GM19468 (cell line): ENCODE measurements around the gene PVR.
"Not testable (repeated sequence)": the region's sequence is repeated elsewhere in the genome, so short reads cannot be mapped to it uniquely, and the experiment has no call there.

Source experiments
- ATAC-seq: cut with Tn5 transposase; IDR thresholded peaks from one replicate; pipeline ENCODE4 v1.9.1; 2021; ENCODE audit warnings: mild to moderate bottlenecking, moderate library complexity, moderate number of reproducible peaks; ENCODE audit not compliant: unreplicated experiment; ENCODE audit errors: extremely low read depth

The PVR gene

GRCh38 chr19:44617110-44617880 lies 26.4 kb upstream of the PVR start:
- no peak for ATAC-seq

DNA sequence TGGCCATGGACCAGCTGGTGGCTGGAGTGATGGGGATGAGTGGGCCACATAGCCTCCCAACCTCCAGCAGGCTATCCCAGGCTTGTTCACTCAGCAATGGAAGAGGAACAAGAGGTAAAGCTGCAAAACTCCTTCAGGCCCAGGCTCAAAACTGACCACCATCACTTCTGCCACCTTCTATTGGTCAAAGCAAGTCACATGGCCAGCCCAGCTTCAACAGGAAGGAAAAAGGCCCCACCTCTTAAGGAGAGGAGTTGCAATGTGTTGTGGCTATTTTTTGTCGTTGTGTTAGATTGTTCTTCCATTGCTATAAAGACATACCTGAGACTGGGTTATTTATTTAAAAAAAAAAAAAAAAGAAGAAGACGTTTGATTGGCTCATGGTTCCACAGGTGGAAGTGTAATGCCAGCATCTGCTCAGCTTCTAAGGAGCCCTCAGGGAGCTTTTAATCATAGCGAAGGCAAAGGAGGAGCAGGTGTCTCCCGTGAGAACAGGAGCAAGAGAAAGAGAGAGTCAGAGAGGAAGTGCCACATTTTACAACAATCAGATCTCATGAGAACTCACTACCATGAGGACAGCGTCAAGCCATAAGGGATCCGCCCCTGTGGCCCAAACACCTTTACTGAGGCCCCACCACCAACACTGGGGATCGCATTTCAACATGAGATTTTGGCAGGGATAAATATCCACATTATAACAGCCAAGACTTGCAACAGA lies 24.9 kb upstream of the PVR start:
- ATAC-seq: no peak

GRCh38 chr19:44620667-44621066 lies 23.0 kb upstream of the PVR start:
- ATAC-seq: no peak

DNA sequence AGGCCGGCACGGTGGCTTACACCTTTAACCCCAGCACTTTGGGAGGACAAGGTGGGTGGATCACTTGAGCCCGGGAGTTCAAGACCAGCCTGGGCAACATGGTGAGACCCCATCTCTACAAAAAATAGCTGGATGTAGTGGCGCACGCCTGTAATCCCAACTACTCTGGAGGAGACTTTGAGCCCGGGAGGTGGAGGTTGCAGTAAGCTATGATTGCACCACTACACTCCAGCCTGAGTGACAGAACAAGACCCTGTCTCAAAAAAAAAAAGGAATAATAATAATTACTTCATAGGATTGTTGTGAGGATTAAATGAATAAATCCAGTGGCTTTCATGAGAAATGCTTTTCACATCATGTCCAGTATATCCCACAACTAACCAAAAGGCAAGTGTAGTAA lies 22.3 kb upstream of the PVR start:
- ATAC-seq: no peak

- no peak for ATAC-seq
These were observed 20.6 kb upstream of the PVR start for GRCh38 chr19:44623080-44623479.

GRCh38 chr19:44623626-44624025 lies 20.1 kb upstream of the PVR start:
- no peak for ATAC-seq

DNA sequence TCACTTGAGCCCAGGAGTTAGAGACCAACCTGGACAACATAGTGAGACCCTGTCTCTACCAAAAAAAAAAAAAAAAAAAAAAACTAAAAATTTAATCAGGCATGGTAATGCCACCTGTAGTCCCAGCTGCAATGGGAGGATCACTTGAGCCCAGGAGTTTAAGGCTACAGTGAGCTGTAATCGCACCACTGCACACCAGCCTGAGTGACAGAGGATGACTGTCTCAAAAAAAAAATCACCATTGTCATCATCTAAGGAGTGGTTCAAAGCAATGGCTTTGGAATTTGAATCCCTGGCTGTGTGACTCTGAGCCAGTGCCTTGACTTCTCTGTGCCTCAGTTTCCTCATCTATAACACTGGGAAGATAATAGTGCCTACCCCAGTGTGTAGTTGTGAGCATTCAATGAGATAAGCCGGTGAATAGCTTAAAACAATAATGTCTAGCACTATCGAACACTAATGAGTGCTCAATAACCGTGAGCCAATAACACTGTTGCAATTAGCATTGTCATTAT lies 18.8 kb upstream of the PVR start:
- ATAC-seq: no peak

DNA sequence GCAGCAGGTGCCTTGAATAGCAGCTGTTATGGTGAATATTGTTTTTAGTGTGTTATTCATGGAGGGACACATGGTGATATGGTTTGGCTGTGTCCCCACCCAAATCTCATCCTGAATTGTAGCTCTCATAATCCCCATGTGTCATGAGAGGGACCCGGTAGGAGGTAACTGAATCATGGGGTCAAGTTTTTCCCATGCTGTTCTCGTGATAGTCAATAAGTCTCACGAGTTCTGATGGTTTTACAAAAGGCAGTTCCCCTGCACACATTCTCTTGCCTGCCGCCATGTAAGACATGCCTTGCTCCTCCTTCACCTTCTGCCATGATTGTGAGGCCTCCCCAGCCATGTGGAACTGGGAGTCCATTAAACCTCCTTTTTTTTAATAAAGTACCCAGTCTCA lies 18.1 kb upstream of the PVR start:
- not testable (repeated sequence) for ATAC-seq

GRCh38 chr19:44626048-44626624 lies 17.6 kb upstream of the PVR start:
- no peak for ATAC-seq

GRCh38 chr19:44627631-44628030 lies 16.1 kb upstream of the PVR start:
- no peak for ATAC-seq

GRCh38 chr19:44628793-44629192 lies 14.9 kb upstream of the PVR start:
- no peak for ATAC-seq

DNA sequence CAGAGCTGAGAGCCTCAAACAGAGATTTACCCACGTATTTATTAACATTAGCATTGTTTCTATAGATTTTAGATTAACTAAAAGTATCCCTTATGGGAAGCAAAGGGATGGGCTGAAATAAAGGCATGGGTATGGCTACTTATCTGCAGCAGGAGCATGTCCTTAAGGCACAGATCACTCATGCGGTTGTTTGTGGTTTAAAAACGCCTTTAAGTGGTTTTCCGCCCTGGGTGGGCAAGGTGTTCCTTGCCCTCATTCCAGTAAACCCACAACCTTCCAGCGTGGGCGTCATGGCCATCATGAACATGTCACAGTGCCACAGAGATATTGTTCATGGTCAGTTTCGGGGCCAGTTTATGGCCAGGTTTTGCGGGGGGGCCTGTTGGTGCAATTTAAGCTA lies 12.1 kb upstream of the PVR start:
- not testable (repeated sequence) for ATAC-seq

DNA sequence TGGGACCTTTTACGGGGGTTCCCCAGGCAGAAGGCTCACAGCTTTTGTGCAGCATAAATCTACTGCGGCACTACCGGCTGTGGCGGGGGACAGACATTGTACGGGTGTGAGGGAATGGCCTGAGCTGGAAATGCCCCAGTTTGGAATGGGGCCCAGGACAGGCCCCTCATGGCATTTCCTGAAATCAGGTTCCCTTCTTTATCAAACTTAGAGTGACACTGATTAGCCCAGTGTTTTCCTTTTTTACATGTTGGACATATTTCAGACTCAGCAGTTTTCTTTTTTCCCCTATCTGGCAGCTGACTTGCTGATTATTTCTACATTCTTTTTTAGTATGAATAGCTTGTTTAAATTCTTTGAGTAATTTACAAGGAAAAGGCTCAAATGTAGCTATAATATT lies 9.7 kb upstream of the PVR start:
- ATAC-seq: not testable (repeated sequence)

DNA sequence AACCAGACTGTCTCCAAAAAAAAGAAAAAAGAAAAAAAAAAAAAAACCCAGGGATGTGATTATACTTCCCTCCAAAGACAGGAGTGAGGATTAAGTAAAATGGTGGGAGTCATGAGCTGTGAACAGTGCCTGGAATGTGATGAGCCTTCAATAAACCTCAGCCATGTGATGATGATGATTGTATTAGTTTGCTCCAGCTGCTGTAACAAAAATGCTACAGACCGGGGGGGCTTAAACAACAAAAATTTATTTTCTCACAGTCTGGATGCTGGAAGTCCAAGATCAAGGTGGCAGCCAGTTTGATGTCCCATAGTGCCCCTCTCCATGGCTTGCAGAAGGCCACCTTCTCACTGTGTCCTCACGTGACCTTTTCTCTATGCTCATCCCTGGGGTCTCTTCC lies 8.9 kb upstream of the PVR start:
- ATAC-seq: no peak

DNA sequence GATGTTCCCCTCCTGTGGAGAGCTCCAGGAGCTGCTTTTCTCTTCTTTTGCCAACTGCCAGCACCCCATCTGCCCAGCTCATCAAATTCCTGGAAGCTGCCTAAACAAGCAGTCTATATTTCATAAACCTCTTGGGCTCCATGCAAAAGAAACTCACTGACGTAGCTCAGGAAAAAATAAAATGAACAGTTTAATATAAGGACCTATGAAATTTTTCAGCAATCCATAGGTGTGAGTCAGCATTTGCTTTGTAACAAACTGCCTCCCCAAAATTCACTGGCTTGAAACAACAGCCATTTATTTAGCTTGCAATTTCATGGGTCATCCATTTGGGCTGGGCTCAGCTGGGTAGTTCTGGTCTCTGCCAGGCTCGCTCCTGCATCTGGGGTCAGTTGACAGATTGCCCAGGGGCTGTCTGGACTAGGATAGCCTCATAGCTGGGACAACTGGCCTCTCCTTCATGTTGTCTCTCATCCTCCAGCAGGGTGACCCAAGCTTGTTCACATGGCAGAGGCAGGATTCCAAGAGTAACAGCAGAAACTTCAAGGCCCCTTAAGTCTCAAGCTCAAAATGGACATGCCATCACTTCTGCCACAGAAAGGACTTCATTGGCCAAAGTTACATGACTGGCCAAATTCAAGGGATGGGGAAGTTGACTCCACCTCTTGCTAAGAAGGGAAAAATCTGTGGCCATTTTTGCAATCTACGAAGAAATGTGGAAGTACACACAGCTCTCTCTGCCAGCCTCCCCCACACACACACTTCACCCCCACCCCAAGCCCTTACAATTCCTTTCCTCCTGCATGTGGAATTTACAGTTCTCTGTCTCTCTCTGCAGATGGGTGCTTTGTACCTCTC lies 7.9 kb upstream of the PVR start:
- no peak for ATAC-seq

DNA sequence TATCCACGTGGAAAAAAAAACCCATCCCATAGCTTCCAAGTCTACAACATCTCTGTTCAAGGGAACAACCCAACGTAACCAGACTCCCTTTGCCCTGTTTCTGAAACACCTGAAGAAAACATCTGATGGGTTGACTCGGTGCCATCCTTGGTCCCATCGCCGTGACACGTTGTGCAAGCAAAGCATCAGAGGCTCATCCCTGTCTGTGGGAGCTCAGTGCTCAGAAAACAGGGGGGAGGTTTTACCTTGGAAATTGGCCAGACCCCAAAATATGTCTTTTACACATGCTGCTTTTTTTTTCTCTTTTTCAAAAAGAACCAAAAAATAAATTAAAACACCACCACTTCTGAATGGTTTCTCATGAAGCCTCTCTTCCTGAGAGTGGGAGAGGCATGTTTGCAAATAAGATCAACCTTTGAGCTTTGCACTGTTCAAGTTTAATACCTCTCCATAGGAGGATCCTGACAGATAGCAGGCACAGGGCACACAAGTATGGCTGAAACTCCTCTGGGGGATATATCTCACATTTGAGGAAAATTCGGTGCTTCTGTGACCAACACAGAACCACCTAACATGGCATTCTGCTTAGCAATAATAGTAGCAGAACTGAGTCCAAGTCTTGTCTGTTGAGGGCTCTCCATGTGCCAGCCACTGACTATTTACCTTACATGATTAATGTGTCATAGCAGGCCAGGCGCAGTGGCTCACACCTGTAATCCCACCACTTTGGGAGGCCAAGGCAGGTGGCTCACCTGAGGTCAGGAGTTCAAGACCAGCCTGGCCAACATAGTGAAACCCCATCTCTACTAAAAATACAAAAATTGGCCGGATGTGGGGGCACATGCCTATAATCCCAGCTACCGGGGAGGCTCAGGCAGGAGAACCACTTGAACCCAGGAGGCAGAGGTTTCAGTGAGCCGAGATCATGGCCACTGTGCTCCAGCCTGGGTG lies 7.0 kb upstream of the PVR start:
- ATAC-seq: no peak

- no peak for ATAC-seq
These were observed 6.3 kb upstream of the PVR start for GRCh38 chr19:44637390-44637764.

DNA sequence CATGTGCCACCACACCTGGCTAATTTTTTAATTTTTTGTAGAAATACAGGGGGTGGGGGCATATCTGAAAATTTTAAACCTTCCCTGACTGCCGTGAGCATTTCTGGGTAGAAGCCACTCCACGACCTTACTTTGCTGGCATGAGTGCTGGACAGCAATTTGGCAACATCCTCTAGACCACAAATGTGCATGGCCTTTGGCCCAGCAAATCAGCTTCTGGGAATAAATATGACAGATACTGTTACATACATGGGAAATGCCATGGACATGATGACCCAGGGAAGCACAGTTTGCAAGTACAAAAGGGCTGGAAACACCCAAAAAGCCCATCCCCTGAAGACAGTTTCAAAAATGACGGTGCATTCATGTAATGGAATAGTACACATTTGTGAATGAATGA lies 3.2 kb upstream of the PVR start:
- no peak for ATAC-seq

GRCh38 chr19:44641501-44642265 lies 2.0 kb upstream of the PVR start:
- no peak for ATAC-seq
